Measurements from ENCODE around the gene UMAD1. TPM values are rescaled to one million over a fixed set of nuclear protein-coding genes. Genes with fewer than 3 reads are reported as not detected.

Gene UMAD1
- total and polyA plus RNA-seq, 11 donors: 3.5 to 19.7 (median 15.3) TPM

- no peak for ATAC-seq
Measured at GRCh38 chr7:7772397-7772821, 131.9 kb downstream of the UMAD1 start.

DNA sequence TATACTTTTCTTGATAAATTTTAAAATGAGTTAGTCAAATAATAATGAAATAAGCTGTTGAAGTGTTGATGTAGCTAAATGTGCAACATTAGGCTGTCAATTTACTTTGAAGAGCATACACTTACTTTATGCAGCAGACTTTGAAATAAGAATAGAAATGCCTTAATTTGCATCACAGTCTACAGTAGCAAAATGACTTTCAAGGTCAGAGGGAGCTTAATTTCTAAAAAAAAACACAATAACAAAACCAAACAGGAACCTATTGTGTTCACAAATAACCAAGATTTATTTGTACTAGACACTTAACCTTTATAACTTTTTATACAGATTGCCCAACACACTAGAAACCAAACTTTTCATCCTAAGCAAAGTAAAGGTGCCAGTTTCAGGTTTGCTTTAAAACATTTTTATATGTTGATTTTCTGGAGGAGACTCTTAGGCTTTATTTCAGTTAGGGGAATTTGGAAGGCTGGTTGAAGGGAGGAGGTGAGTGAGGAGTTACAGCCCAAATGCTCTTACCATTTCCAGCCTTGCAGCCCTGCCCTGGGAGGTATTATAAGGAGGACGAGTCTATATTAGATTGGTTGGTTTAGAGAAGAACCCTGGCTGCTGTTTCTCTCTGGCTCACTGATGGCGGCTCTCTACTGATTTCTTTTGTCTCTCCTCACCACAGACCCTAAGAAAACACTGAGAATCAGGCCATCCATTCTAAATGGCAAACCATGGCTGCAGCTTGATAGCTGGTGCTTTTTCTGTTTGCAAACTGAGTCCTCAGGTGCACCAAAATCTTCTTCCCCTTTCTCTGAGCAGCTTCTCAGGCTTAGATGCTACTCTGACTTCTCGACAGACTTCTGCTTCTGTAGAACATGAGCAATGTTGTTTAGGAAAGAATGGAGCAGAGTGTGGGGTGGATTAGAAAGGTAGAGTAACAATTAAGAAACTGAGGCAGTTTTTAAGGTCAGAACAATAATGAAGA lies 133.1 kb downstream of the UMAD1 start:
- H3K27ac ChIP-seq: no peak overlapping the region
- no peak overlapping the region for H3K4me3 ChIP-seq
- ATAC-seq: no peak
- peaks cover 0 to 5% (median 0%) of the 10 kb centered on the region in 12 donors for H3K4me1 ChIP-seq
- intact Hi-C loops (cut with DNase I): loop anchor here in 1 of 10 donors (10.0 kb wide), 1 partner anchor 191 kb away; the partner anchor contains the start of gene GLCCI1
- 90 to 95% (median 94%) methylated on average over 3 of the region's 3 CpGs for WGBS, 4 donors
- no peaks in the 10 kb centered on the region for H3K27me3 ChIP-seq
- H3K9me3 ChIP-seq: no peaks in the 10 kb centered on the region
- H3K36me3 ChIP-seq: no peaks in the 10 kb centered on the region
- no peak for DNase-seq
- TF ChIP-seq, protein P1, sequence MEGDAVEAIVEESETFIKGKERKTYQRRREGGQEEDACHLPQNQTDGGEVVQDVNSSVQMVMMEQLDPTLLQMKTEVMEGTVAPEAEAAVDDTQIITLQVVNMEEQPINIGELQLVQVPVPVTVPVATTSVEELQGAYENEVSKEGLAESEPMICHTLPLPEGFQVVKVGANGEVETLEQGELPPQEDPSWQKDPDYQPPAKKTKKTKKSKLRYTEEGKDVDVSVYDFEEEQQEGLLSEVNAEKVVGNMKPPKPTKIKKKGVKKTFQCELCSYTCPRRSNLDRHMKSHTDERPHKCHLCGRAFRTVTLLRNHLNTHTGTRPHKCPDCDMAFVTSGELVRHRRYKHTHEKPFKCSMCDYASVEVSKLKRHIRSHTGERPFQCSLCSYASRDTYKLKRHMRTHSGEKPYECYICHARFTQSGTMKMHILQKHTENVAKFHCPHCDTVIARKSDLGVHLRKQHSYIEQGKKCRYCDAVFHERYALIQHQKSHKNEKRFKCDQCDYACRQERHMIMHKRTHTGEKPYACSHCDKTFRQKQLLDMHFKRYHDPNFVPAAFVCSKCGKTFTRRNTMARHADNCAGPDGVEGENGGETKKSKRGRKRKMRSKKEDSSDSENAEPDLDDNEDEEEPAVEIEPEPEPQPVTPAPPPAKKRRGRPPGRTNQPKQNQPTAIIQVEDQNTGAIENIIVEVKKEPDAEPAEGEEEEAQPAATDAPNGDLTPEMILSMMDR (IDR thresholded peaks at IDR 0.05): no peak
- no peak for TF ChIP-seq POLR2A (IDR thresholded peaks at IDR 0.05)

More at GRCh38 chr7:7772397-7772821, 131.9 kb downstream of the UMAD1 start:
- intact Hi-C loops (cut with DNase I): loop anchor here in 1 of 10 donors (10.0 kb wide), 1 partner anchor 192 kb away; the partner anchor contains the start of gene GLCCI1
- Histone ChIP-seq H3K27ac (no peak overlapping the region), H3K27me3 (no peaks in the 10 kb centered on the region), H3K4me3 (no peak overlapping the region), H3K9me3 (no peaks in the 10 kb centered on the region), H3K36me3 (no peaks in the 10 kb centered on the region), H3K4me1 (peaks cover 0 to 5% (median 0%) of the 10 kb centered on the region in 12 donors)
- no peak for DNase-seq
- 74 to 83% (median 77%) methylated on average over 6 of the region's 6 CpGs for WGBS, 4 donors
- TF ChIP-seq POLR2A (IDR thresholded peaks at IDR 0.05): no peak
- TF ChIP-seq, protein P1 (IDR thresholded peaks at IDR 0.05): no peak

- intact Hi-C loops (cut with DNase I): loop anchor here in 2 of 10 donors (10.0 kb wide), 2 partner anchors 65 to 185 kb away; partner anchors contain the start of gene GLCCI1 (in 1 of the 2)
- TF ChIP-seq, protein P1 (IDR thresholded peaks at IDR 0.05): no peak
- no peak for TF ChIP-seq POLR2A (IDR thresholded peaks at IDR 0.05)
- 93 to 99% (median 96%) methylated on average over 1 of the region's 1 CpG for WGBS, 4 donors
Measured at GRCh38 chr7:7779888-7780287, 139.3 kb downstream of the UMAD1 start.

GRCh38 chr7:7783001-7783400 lies 142.4 kb downstream of the UMAD1 start:
- H3K4me1 ChIP-seq: no peaks in the 10 kb centered on the region
- no peaks in the 10 kb centered on the region for H3K27me3 ChIP-seq
- no peaks in the 10 kb centered on the region for H3K36me3 ChIP-seq
- DNase-seq (no peak), ATAC-seq (no peak)
- H3K9me3 ChIP-seq: no peaks in the 10 kb centered on the region
- intact Hi-C loops (cut with DNase I): loop anchor here in 1 of 10 donors (10.0 kb wide), 1 partner anchor 62 kb away; no protein-coding TSS in a partner anchor
- no peak overlapping the region for H3K4me3 ChIP-seq
- H3K27ac ChIP-seq: no peak overlapping the region
- 86 to 91% (median 90%) methylated on average over 1 of the region's 1 CpG for WGBS, 4 donors
- TF ChIP-seq, protein P1 (IDR thresholded peaks at IDR 0.05): no peak
- no peak for TF ChIP-seq POLR2A (IDR thresholded peaks at IDR 0.05)

More at GRCh38 chr7:7779888-7780287, 139.3 kb downstream of the UMAD1 start:
- Histone ChIP-seq H3K27me3 (no peaks in the 10 kb centered on the region), H3K4me3 (no peak overlapping the region), H3K36me3 (no peaks in the 10 kb centered on the region), H3K4me1 (no peaks in the 10 kb centered on the region), H3K9me3 (no peaks in the 10 kb centered on the region), H3K27ac (no peak overlapping the region)
- ATAC-seq: no peak
- no peak for DNase-seq

Data from heart left ventricle (tissue), 16 donors.